SK-N-SH (cell line): ENCODE data around the gene HDAC8. TPM values are rescaled to one million over a fixed set of nuclear protein-coding genes. Genes with fewer than 3 reads are reported as not detected.

Experiments
- CTCF ChIA-PET: fragments of 300-600, 350-600 bp; formaldehyde crosslinking; extraction: SDS; loops from one replicate; lab custom pipeline; 2021; lab: Yijun Ruan, JAX
- POLR2A ChIA-PET: fragments of 350-600 bp; sonication (Branson Sonifier 250); formaldehyde crosslinking; extraction: SDS; loops from one replicate; lab custom pipeline; 2020; ENCODE audit warnings: antibody characterized with exemption, inconsistent platforms; lab: Yijun Ruan, JAX
- DNase-seq: peaks from one replicate; pipeline ENCODE4 v3.0.0; 2012
- H2AFZ ChIP-seq: fragments of 200-600 bp; sonication (generic); 2 replicates; pipeline ENCODE4 v1.8.1; 2016; ENCODE audit warnings: antibody characterized with exemption, mild to moderate bottlenecking, low read depth
- H3F3A ChIP-seq: fragments of 200-600 bp; sonication (generic); replicated peaks from 2 replicates; pipeline ENCODE3; 2016; ENCODE audit warnings: antibody characterized with exemption, mild to moderate bottlenecking; ENCODE audit not compliant: insufficient read depth
- H3K27ac ChIP-seq, 2 experiments: fragments of 200-500 bp in 1 of 2; fragments of 200-600 bp in 1 of 2; sonication (Bioruptor generic) in 1 of 2; sonication (generic), shearing (Covaris generic) in 1 of 2; 2 replicates each; pipeline versions ENCODE4 v1.5.1 to v1.6.1; 2014 to 2016; ENCODE audit warnings: low read depth in 2 of 2, inconsistent platforms in 1 of 2, low read length in 1 of 2, mild to moderate bottlenecking in 1 of 2, mixed read lengths in 1 of 2
- H3K27me3 ChIP-seq: fragments of 200-600 bp; sonication (generic), shearing (Covaris generic); 2 replicates; pipeline ENCODE4 v1.6.1; 2016; ENCODE audit warnings: mixed run types; ENCODE audit not compliant: insufficient read depth
- H3K36me3 ChIP-seq, 2 experiments: fragments of 200-500 bp in 1 of 2; fragments of 200-600 bp in 1 of 2; sonication (Bioruptor generic) in 1 of 2; sonication (generic) in 1 of 2; replicated peaks in 1 of 2; 2 replicates each; pipeline versions ENCODE3 to v1.5.1; 2014 to 2016; ENCODE audit warnings: low read length in 1 of 2, mild to moderate bottlenecking in 1 of 2; ENCODE audit not compliant: insufficient read depth in 2 of 2, control insufficient read depth in 1 of 2
- H3K4me1 ChIP-seq, 2 experiments: fragments of 200-500 bp in 1 of 2; fragments of 200-600 bp in 1 of 2; sonication (Bioruptor generic) in 1 of 2; sonication (generic), shearing (Covaris generic) in 1 of 2; 2 replicates each; pipeline versions ENCODE4 v1.5.1 to v1.6.1; 2014 to 2016; ENCODE audit warnings: low read depth in 1 of 2, low read length in 1 of 2, mixed run types in 1 of 2; ENCODE audit not compliant: insufficient read depth in 2 of 2, control insufficient read depth in 1 of 2
- H3K4me2 ChIP-seq: fragments of 200-600 bp; sonication (generic), shearing (Covaris generic); 2 replicates; pipeline ENCODE4 v1.6.1; 2017; ENCODE audit warnings: mixed run types
- H3K4me3 ChIP-seq, 2 experiments: fragments of 200-500 bp in 1 of 2; fragments of 200-600 bp in 1 of 2; sonication (Bioruptor generic) in 1 of 2; sonication (generic), shearing (Covaris generic) in 1 of 2; 2 replicates each; pipeline versions ENCODE4 v1.5.1 to v1.8.1; 2014 to 2016; ENCODE audit warnings: low read depth in 2 of 2, inconsistent platforms in 1 of 2, low read length in 1 of 2, mild to moderate bottlenecking in 1 of 2, mixed read lengths in 1 of 2, moderate library complexity in 1 of 2
- H3K79me2 ChIP-seq: fragments of 200-600 bp; sonication (generic); 2 replicates; pipeline ENCODE4 v1.8.1; 2017; ENCODE audit warnings: mild to moderate bottlenecking; ENCODE audit not compliant: insufficient read depth
- H3K9ac ChIP-seq: fragments of 200-600 bp; sonication (generic); 2 replicates; pipeline ENCODE4 v1.6.1; 2017; ENCODE audit warnings: mixed run types
- H3K9me2 ChIP-seq: fragments of 200-600 bp; sonication (generic); 2 replicates; pipeline ENCODE4 v1.6.1; 2017; ENCODE audit warnings: mixed run types
- H3K9me3 ChIP-seq: fragments of 200-600 bp; sonication (generic); 2 replicates; pipeline ENCODE4 v1.6.1; 2017; ENCODE audit warnings: mixed run types, mild to moderate bottlenecking, moderate library complexity
- H4K20me1 ChIP-seq: fragments of 200-600 bp; sonication (generic); 2 replicates; pipeline ENCODE4 v1.6.1; 2017; ENCODE audit warnings: mild to moderate bottlenecking, mixed run types; ENCODE audit not compliant: insufficient read depth
- ELF1 ChIP-seq: IDR thresholded peaks from 2 replicates; pipeline ENCODE4 v1.4.0; 2012
- EP300 ChIP-seq, 2 experiments: IDR thresholded peaks; 2 replicates each; pipeline versions ENCODE4 v1.4.0 to v1.6.1; 2012; ENCODE audit warnings: borderline replicate concordance in 1 of 2, low read depth in 1 of 2, low read length in 1 of 2
- FOXJ3 ChIP-seq: sonication (generic); formaldehyde crosslinking; IDR thresholded peaks from 2 replicates; pipeline ENCODE4 v1.5.1; 2020; ENCODE audit warnings: mild to moderate bottlenecking, missing genetic modification reagents
- IRF3 ChIP-seq: fragments of 150-350 bp; IDR thresholded peaks from 2 replicates; pipeline ENCODE4 v1.6.1; 2016; ENCODE audit warnings: mild to moderate bottlenecking, low read depth, low read length
- NRF1 ChIP-seq: IDR thresholded peaks from 2 replicates; pipeline ENCODE4 v1.6.1; 2012; ENCODE audit warnings: low read depth, mild to moderate bottlenecking, low read length
- POLR2AphosphoS5 ChIP-seq: IDR thresholded peaks from 2 replicates; pipeline ENCODE4 v1.6.1; 2012; ENCODE audit warnings: low read depth, low read length
- RAD21 ChIP-seq: IDR thresholded peaks from 2 replicates; pipeline ENCODE4 v1.6.1; 2012; ENCODE audit warnings: mild to moderate bottlenecking, low read length
- RFX5 ChIP-seq: IDR thresholded peaks from 2 replicates; pipeline ENCODE4 v1.6.1; 2012; ENCODE audit warnings: mild to moderate bottlenecking, improper control_type of control experiment, low read length
- SMC3 ChIP-seq: IDR thresholded peaks from 2 replicates; pipeline ENCODE4 v1.6.1; 2012; ENCODE audit warnings: low read depth, low read length, improper control_type of control experiment
- TAF1 ChIP-seq: IDR thresholded peaks from 2 replicates; pipeline ENCODE4 v1.6.1; 2012; ENCODE audit warnings: low read depth, mild to moderate bottlenecking, low read length, moderate library complexity, borderline replicate concordance
- TEAD4 ChIP-seq: IDR thresholded peaks from 2 replicates; pipeline ENCODE4 v1.4.0; 2012; ENCODE audit warnings: mild to moderate bottlenecking, borderline replicate concordance; ENCODE audit not compliant: insufficient read depth
- WGBS: methylation state at CpG from one replicate; pipeline ENCODE4 v1.1.6; 2017; ENCODE audit warnings: low lambda C conversion rate; 5-methylcytosine and 5-hydroxymethylcytosine counted together
- polyA plus RNA-seq, 3 experiments: library from polyadenylated mRNA; depleted of rRNA; stranded (reverse); fragments of >200 nt; gene quantifications; 2 replicates each; pipeline ENCODE4 v1.2.3, GENCODE V29; 2012

HDAC8 gene
- polyA plus RNA-seq, 1 of the 3 experiments (the other 2 are of a cell fraction), result 30.6 TPM

DNA sequence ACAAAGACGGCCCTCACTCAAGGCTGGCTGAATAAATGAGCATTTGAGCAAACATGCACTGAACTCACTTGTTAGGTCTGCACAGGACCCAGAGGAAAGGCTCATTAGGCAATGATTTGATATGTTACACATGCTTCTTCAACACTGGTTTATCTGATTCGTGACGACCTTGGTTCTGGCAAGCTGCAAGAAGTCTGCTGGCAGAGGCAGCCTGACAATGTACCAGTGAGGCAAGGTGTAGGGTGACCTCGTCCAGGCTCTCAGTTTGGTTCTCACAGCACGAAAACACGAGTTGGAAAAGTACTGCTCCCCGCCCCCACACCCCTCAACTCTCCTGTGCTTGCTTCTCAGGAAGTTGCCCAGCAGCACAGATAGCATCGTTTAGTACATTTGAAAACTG, 203.8 kb downstream of the HDAC8 start:
- Histone ChIP-seq H3K27me3 (no peaks in the 10 kb centered on the region), H3F3A (no peaks in the 10 kb centered on the region), H3K9me3 (no peaks in the 10 kb centered on the region), H3K27ac (no peak overlapping the region), H3K79me2 (no peaks in the 10 kb centered on the region), H4K20me1 (no peaks in the 10 kb centered on the region), H3K4me1 (peaks cover 0 to 5% of the 10 kb centered on the region in 2 experiments; a peak in 1 of 4 replicates), H3K9me2 (no peaks in the 10 kb centered on the region), H3K36me3 (no peaks in the 10 kb centered on the region), H2AFZ (no peak overlapping the region), H3K4me2 (no peak overlapping the region), H3K4me3 (no peak overlapping the region), H3K9ac (no peak overlapping the region)
- ChIA-PET CTCF (no interaction called here), POLR2A (no interaction called here)
- TF ChIP-seq TAF1, result no peak
- TF ChIP-seq ELF1, result no peak
- no peak for TF ChIP-seq RAD21
- no peak for TF ChIP-seq FOXJ3 (CRISPR knock-in tag)
- WGBS, result 89% methylated on average over 8 of the region's 8 CpGs
- no peak for DNase-seq

DNA sequence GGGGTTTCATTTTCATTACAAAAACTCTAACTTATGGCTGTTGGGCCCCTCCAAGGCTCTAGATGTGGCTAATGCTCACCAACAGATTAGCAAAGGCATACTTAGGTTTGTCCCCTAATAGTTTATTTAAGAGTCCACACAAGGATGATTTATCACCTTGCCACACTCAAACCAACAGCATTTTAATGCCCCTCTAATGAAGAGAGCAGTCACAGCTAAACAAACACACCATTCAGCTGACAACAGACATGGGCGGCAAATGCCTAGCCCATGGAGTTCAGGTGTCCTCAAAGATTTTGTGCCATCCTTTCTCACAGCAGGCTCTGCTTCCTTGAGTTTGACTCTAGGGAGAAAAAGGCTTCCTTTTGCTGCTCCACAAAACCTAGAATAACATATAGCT, 205.1 kb downstream of the HDAC8 start:
- ChIA-PET CTCF (interaction anchor here (0.7 kb wide), 1 partner anchor 13 kb away, joined by 3 read pairs; no protein-coding TSS in a partner anchor), POLR2A (no interaction called here)
- H3K36me3 ChIP-seq, result no peaks in the 10 kb centered on the region
- no peak overlapping the region for H3K27ac ChIP-seq
- H4K20me1 ChIP-seq, result no peaks in the 10 kb centered on the region
- H3K27me3 ChIP-seq, result no peaks in the 10 kb centered on the region
- WGBS, result 100% methylated on average over 1 of the region's 1 CpG
- TF ChIP-seq RAD21 (no peak), ELF1 (no peak), RFX5 (no peak), TEAD4 (no peak), NRF1 (no peak), POLR2AphosphoS5 (no peak), SMC3 (no peak), IRF3 (no peak), EP300 (IDR thresholded peaks at IDR 0.05; ENCODE audit: borderline replicate concordance in 1 of 2, low read depth in 1 of 2, low read length in 1 of 2) (no peak)
- H3K4me2 ChIP-seq, result no peak overlapping the region
- H3K79me2 ChIP-seq, result no peaks in the 10 kb centered on the region
- no peaks in the 10 kb centered on the region for H3K9me3 ChIP-seq
- no peaks in the 10 kb centered on the region for H3F3A ChIP-seq
- H3K4me3 ChIP-seq, result no peak overlapping the region
- H3K4me1 ChIP-seq, result peaks cover 0 to 5% of the 10 kb centered on the region in 2 experiments; a peak in 1 of 4 replicates
- no peaks in the 10 kb centered on the region for H3K9me2 ChIP-seq
- H2AFZ ChIP-seq, result no peak overlapping the region
- H3K9ac ChIP-seq, result no peak overlapping the region
- DNase-seq, result no peak
